Measurements from ENCODE around the gene SYNPO2. TPM values are rescaled to one million over a fixed set of nuclear protein-coding genes. Genes with fewer than 3 reads are reported as not detected.

The SYNPO2 gene
- total RNA-seq, 1 donor, result 34.0 TPM

DNA sequence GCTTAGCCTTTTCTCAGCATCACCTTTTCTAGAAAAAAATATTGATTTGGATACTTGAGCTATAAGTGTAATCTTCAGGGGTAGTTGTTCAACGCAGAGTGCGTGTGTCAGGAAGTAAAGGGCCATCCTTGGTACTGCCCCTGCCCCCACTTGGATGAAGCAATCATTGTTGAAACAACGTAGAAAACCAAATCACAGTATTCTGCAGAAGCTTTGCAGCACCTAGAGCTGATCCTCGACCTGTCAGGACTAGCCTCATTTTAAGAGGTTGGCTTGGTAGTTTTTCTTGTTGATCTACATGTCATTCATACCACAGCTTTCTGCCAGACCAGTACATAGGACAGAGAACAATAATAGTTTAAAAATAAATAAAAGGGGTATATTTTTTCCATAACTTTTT is 181.6 kb downstream of the SYNPO2 start:
- no peaks in the 10 kb centered on the region for H3K9me3 ChIP-seq (ENCODE audit: low read depth, low read length)
- no peak overlapping the region for H2AFZ ChIP-seq (ENCODE audit: low read length)
- H3K36me3 ChIP-seq (ENCODE audit: insufficient read depth, low read length), result no peaks in the 10 kb centered on the region
- no peaks in the 10 kb centered on the region for H4K20me1 ChIP-seq (ENCODE audit: insufficient read depth, low read length)
- H3K27me3 ChIP-seq (ENCODE audit: insufficient read depth, low read length), result no peaks in the 10 kb centered on the region
- no peak overlapping the region for H3K4me2 ChIP-seq (ENCODE audit: insufficient read depth, low read length)
- no peaks in the 10 kb centered on the region for H3K79me2 ChIP-seq (ENCODE audit: insufficient read depth, low read length)
- no peak for DNase-seq (ENCODE audit: insufficient read length, low spot score, missing footprints)
- no peak overlapping the region for H3K4me3 ChIP-seq (ENCODE audit: insufficient read depth, low read length)
- H3K27ac ChIP-seq (ENCODE audit: low read depth, low read length), result no peak overlapping the region
- peaks cover 9% of the 10 kb centered on the region for H3K4me1 ChIP-seq (ENCODE audit: insufficient read depth, low read length)
- TF ChIP-seq, protein P1, sequence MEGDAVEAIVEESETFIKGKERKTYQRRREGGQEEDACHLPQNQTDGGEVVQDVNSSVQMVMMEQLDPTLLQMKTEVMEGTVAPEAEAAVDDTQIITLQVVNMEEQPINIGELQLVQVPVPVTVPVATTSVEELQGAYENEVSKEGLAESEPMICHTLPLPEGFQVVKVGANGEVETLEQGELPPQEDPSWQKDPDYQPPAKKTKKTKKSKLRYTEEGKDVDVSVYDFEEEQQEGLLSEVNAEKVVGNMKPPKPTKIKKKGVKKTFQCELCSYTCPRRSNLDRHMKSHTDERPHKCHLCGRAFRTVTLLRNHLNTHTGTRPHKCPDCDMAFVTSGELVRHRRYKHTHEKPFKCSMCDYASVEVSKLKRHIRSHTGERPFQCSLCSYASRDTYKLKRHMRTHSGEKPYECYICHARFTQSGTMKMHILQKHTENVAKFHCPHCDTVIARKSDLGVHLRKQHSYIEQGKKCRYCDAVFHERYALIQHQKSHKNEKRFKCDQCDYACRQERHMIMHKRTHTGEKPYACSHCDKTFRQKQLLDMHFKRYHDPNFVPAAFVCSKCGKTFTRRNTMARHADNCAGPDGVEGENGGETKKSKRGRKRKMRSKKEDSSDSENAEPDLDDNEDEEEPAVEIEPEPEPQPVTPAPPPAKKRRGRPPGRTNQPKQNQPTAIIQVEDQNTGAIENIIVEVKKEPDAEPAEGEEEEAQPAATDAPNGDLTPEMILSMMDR (IDR thresholded peaks at IDR 0.05; ENCODE audit: extremely low read depth, low read depth, low read length), result no peak

DNA sequence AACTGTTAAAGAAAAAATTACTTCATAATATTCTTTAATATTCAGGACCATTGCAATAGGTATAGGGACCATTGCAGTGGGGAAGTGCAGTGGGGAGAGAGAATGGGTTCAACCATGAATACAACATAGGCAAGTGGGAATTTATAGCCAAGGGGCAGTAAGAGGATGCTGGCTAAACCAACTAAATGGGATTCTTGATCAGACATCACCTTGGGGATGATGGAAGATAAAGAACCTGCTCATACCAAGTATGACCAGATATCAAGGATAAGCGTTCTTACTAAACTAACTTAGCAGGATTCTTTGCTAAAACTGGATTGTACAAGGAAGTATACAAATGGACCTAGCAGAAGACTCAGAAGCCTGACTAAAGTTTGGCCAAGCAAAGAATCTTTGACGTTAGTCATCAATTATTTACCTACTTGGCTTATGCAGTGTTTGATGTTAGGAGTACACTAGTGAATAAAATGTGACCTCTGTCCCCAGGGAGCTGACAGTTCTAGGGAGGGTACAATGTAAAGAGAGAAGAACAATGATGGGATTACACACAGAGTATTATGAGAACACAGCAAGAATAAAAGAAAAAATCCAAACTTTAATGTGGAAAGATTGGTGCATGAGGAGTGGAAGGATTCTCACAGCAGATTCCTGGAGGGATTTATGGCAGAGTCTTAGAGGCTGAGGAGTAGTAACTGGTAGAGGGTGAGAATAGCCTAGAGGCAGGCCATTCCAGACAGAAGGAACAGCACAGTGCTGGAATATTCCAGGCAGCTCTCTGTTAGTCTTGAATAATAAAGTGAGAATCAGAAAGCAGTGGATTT is 192.3 kb downstream of the SYNPO2 start:
- Histone ChIP-seq H3K27ac (ENCODE audit: low read depth, low read length) (no peak overlapping the region), H3K4me3 (ENCODE audit: insufficient read depth, low read length) (no peak overlapping the region), H2AFZ (ENCODE audit: low read length) (no peak overlapping the region), H3K79me2 (ENCODE audit: insufficient read depth, low read length) (no peaks in the 10 kb centered on the region), H3K4me1 (ENCODE audit: insufficient read depth, low read length) (peaks cover 4% of the 10 kb centered on the region), H3K4me2 (ENCODE audit: insufficient read depth, low read length) (no peak overlapping the region), H3K9me3 (ENCODE audit: low read depth, low read length) (no peaks in the 10 kb centered on the region), H3K27me3 (ENCODE audit: insufficient read depth, low read length) (no peaks in the 10 kb centered on the region), H4K20me1 (ENCODE audit: insufficient read depth, low read length) (no peaks in the 10 kb centered on the region), H3K36me3 (ENCODE audit: insufficient read depth, low read length) (no peaks in the 10 kb centered on the region)
- TF ChIP-seq, protein P1 (IDR thresholded peaks at IDR 0.05; ENCODE audit: extremely low read depth, low read depth, low read length), result no peak
- no peak for DNase-seq (ENCODE audit: insufficient read length, low spot score, missing footprints)

DNA sequence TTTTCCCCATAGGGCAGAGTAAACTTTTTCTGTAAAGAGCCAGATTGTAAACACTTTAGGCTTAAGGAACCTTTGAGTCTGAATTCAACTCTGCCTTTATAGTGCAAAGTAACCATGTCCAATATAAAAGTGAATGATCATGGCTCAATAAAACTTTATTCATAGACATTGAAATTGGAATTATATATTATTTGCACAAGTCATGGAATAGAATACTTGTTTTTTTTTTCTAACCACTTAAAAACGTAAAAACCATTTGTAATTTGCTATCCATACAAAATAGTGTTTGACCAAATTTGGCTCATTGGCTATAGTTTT is 192.8 kb downstream of the SYNPO2 start:
- peaks cover 4% of the 10 kb centered on the region for H3K4me1 ChIP-seq (ENCODE audit: insufficient read depth, low read length)
- H3K27ac ChIP-seq (ENCODE audit: low read depth, low read length), result no peak overlapping the region
- no peaks in the 10 kb centered on the region for H4K20me1 ChIP-seq (ENCODE audit: insufficient read depth, low read length)
- no peak overlapping the region for H2AFZ ChIP-seq (ENCODE audit: low read length)
- no peaks in the 10 kb centered on the region for H3K36me3 ChIP-seq (ENCODE audit: insufficient read depth, low read length)
- H3K79me2 ChIP-seq (ENCODE audit: insufficient read depth, low read length), result no peaks in the 10 kb centered on the region
- no peaks in the 10 kb centered on the region for H3K27me3 ChIP-seq (ENCODE audit: insufficient read depth, low read length)
- no peaks in the 10 kb centered on the region for H3K9me3 ChIP-seq (ENCODE audit: low read depth, low read length)
- H3K4me2 ChIP-seq (ENCODE audit: insufficient read depth, low read length), result no peak overlapping the region
- TF ChIP-seq, protein P1 (IDR thresholded peaks at IDR 0.05; ENCODE audit: extremely low read depth, low read depth, low read length), result no peak
- H3K4me3 ChIP-seq (ENCODE audit: insufficient read depth, low read length), result no peak overlapping the region
- DNase-seq (ENCODE audit: insufficient read length, low spot score, missing footprints), result no peak

DNA sequence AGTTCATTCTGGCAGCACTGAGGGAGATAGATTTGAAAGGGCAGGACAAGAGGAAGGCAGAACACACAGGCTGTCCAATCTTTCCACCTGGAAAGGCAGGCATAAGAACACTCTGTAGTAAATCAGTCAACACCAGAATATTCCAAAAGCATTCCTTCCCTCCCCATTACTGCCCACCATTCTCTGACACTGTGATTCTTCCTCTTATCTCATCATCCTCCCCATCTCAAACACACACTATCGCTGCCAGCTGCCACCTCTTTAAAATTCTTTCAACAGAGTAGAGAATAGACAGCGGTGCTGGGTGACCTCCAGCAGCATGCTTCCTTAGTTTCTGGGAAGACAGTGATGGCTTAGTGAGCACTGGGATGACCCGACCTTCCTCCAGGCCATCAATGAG is 193.3 kb downstream of the SYNPO2 start:
- no peaks in the 10 kb centered on the region for H3K27me3 ChIP-seq (ENCODE audit: insufficient read depth, low read length)
- H3K9me3 ChIP-seq (ENCODE audit: low read depth, low read length), result no peaks in the 10 kb centered on the region
- no peak overlapping the region for H3K4me2 ChIP-seq (ENCODE audit: insufficient read depth, low read length)
- TF ChIP-seq, protein P1 (IDR thresholded peaks at IDR 0.05; ENCODE audit: extremely low read depth, low read depth, low read length), result no peak
- H3K4me3 ChIP-seq (ENCODE audit: insufficient read depth, low read length), result no peak overlapping the region
- H3K79me2 ChIP-seq (ENCODE audit: insufficient read depth, low read length), result no peaks in the 10 kb centered on the region
- no peaks in the 10 kb centered on the region for H3K36me3 ChIP-seq (ENCODE audit: insufficient read depth, low read length)
- no peak overlapping the region for H3K27ac ChIP-seq (ENCODE audit: low read depth, low read length)
- DNase-seq (ENCODE audit: insufficient read length, low spot score, missing footprints), result no peak
- H2AFZ ChIP-seq (ENCODE audit: low read length), result peak overlapping the region; percentile 46
- H4K20me1 ChIP-seq (ENCODE audit: insufficient read depth, low read length), result no peaks in the 10 kb centered on the region
- H3K4me1 ChIP-seq (ENCODE audit: insufficient read depth, low read length), result peaks cover 4% of the 10 kb centered on the region
